Hepatocyte (in vitro differentiated cells): Measurements from ENCODE around the gene BNIP5. TPM values are rescaled to one million over a fixed set of nuclear protein-coding genes. Genes with fewer than 3 reads are reported as not detected.

ENCODE experiments used
- DNase-seq: peaks from one replicate; pipeline ENCODE4 v3.0.0-alpha.2; 2016; ENCODE audit warnings: low spot score
- H2AFZ ChIP-seq: fragments of 200-600 bp; sonication (generic); 2 replicates; pipeline ENCODE4 v1.6.0; 2016; ENCODE audit warnings: antibody characterized with exemption, mild to moderate bottlenecking
- H3K27ac ChIP-seq: fragments of 200-600 bp; sonication (generic); 2 replicates; pipeline ENCODE4 v1.5.1; 2016; ENCODE audit warnings: mild to moderate bottlenecking
- H3K27me3 ChIP-seq: fragments of 200-600 bp; sonication (generic); 2 replicates; pipeline ENCODE4 v1.6.1; 2016
- H3K36me3 ChIP-seq: fragments of 200-600 bp; sonication (generic); replicated peaks from 2 replicates; pipeline ENCODE4 v1.5.1; 2016; ENCODE audit warnings: low read depth; ENCODE audit not compliant: insufficient read depth
- H3K4me1 ChIP-seq: fragments of 200-600 bp; sonication (generic); 2 replicates; pipeline ENCODE4 v1.5.1; 2016; ENCODE audit warnings: mild to moderate bottlenecking, moderate library complexity; ENCODE audit not compliant: insufficient read depth
- H3K4me2 ChIP-seq: fragments of 200-600 bp; sonication (generic); 2 replicates; pipeline ENCODE4 v1.6.0; 2016
- H3K4me3 ChIP-seq: fragments of 200-600 bp; sonication (generic); 2 replicates; pipeline ENCODE4 v1.5.1; 2016; ENCODE audit warnings: mild to moderate bottlenecking
- H3K79me2 ChIP-seq: fragments of 200-600 bp; sonication (generic); 2 replicates; pipeline ENCODE4 v1.6.0; 2017; ENCODE audit warnings: mild to moderate bottlenecking
- H3K9me2 ChIP-seq: fragments of 200-600 bp; sonication (generic); replicated peaks from 2 replicates; pipeline ENCODE4 v1.6.0; 2017; ENCODE audit warnings: mild to moderate bottlenecking; ENCODE audit not compliant: insufficient read depth
- H3K9me3 ChIP-seq: fragments of 200-600 bp; sonication (generic); 2 replicates; pipeline ENCODE4 v1.5.1; 2016; ENCODE audit warnings: low read depth, mild to moderate bottlenecking
- H4K20me1 ChIP-seq: fragments of 200-600 bp; sonication (generic); 2 replicates; pipeline ENCODE4 v1.6.0; 2016; ENCODE audit warnings: mild to moderate bottlenecking; ENCODE audit not compliant: insufficient read depth, poor library complexity, severe bottlenecking
- EZH2 ChIP-seq: fragments of 200-600 bp; sonication (generic); IDR thresholded peaks from 2 replicates; pipeline ENCODE4 v1.6.1; 2016; ENCODE audit warnings: antibody characterized with exemption, mild to moderate bottlenecking, borderline replicate concordance
- EZH2phosphoT487 ChIP-seq: fragments of 200-600 bp; sonication (generic); IDR thresholded peaks from one replicate; pipeline ENCODE4 v1.6.1; 2018; ENCODE audit warnings: antibody characterized with exemption, mild to moderate bottlenecking, low read depth, moderate library complexity; ENCODE audit not compliant: unreplicated experiment, severe bottlenecking
- WGBS: methylation state at CpG from one replicate; pipeline ENCODE4 v1.1.6; 2016; ENCODE audit warnings: low lambda C conversion rate; ENCODE audit errors: missing lambda C conversion rate; 5-methylcytosine and 5-hydroxymethylcytosine counted together
- polyA plus RNA-seq: library from polyadenylated mRNA; unstranded; fragments of >200 nt; fragmentation: Nextera tagmentation; extraction: Ambion mirVana; gene quantifications from 2 replicates; pipeline ENCODE4 v1.2.1, GENCODE V29; 2016
- total RNA-seq: library from RNA; depleted of rRNA; stranded (reverse); fragments of >200 nt; gene quantifications from 2 replicates; pipeline ENCODE4 v1.2.3, GENCODE V29; 2014
- TF ChIP-seq, protein P1 (sequence below): fragments of 200-600 bp; sonication (generic); IDR thresholded peaks from 2 replicates; pipeline ENCODE4 v1.5.1; 2016; ENCODE audit warnings: antibody characterized with exemption, mild to moderate bottlenecking; ENCODE audit not compliant: poor library complexity

Gene BNIP5
- total and polyA plus RNA-seq, 2 experiments from 2014 or later = 28.1 to 29.1 TPM

DNA sequence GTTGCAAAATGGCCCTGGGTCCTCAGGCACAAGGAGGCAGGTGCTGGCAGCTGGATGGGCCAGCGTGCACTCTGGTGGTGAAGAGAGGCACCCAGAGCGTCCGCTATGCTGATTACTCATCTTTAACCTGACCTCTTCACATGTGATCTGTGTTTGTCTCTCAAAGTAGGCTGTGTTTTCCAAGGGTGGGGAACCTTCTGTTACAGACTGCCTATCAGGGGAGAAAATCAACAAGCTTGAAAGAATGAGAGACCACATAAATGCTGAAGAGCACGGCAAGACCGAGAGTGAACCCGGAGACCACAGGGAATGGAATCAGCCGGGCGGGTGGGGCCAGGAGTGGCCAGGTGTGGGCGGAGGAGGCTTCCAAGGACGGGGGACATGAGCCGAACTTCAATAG lies 16.2 kb downstream of the BNIP5 start:
- Histone ChIP-seq H3K9me2 (no peaks in the 10 kb centered on the region), H3K9me3 (no peaks in the 10 kb centered on the region), H2AFZ (no peak overlapping the region), H4K20me1 (no peaks in the 10 kb centered on the region), H3K4me3 (no peak overlapping the region), H3K4me2 (peak overlapping the region; percentile 25), H3K27me3 (no peaks in the 10 kb centered on the region), H3K36me3 (no peaks in the 10 kb centered on the region), H3K4me1 (peaks cover 13% of the 10 kb centered on the region), H3K79me2 (no peaks in the 10 kb centered on the region), H3K27ac (peak overlapping the region; percentile 87)
- peak; percentile 76 for DNase-seq
- WGBS = 56% methylated on average over 11 of the region's 11 CpGs
- TF ChIP-seq, protein P1, sequence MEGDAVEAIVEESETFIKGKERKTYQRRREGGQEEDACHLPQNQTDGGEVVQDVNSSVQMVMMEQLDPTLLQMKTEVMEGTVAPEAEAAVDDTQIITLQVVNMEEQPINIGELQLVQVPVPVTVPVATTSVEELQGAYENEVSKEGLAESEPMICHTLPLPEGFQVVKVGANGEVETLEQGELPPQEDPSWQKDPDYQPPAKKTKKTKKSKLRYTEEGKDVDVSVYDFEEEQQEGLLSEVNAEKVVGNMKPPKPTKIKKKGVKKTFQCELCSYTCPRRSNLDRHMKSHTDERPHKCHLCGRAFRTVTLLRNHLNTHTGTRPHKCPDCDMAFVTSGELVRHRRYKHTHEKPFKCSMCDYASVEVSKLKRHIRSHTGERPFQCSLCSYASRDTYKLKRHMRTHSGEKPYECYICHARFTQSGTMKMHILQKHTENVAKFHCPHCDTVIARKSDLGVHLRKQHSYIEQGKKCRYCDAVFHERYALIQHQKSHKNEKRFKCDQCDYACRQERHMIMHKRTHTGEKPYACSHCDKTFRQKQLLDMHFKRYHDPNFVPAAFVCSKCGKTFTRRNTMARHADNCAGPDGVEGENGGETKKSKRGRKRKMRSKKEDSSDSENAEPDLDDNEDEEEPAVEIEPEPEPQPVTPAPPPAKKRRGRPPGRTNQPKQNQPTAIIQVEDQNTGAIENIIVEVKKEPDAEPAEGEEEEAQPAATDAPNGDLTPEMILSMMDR = no peak
- TF ChIP-seq EZH2phosphoT487 (no peak), EZH2 (no peak)

DNA sequence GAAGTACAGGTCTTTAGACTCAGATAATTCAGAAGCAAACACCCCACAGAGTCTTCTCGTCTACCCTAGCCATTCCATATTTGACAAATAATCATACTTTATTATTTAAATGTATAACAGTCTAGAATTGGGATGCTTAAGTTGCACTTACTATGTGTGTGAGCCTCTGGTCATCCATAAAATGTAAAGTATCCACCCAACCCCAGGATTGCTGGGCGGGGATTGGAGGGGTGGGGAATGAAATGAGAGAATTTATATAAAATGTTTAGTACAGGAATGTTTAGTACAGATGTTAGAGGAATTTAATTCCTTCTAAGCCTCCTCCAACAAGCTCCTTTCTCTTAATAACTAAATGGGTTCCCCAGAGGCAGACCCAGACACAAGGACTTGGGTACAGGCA lies 16.9 kb downstream of the BNIP5 start:
- H3K9me2 ChIP-seq = no peaks in the 10 kb centered on the region
- no peak overlapping the region for H3K4me2 ChIP-seq
- 70% methylated on average over 2 of the region's 2 CpGs for whole genome bisulfite sequencing
- TF ChIP-seq EZH2 (no peak), EZH2phosphoT487 (no peak)
- TF ChIP-seq, protein P1 = no peak
- no peak overlapping the region for H3K4me3 ChIP-seq
- no peak for DNase-seq
- no peaks in the 10 kb centered on the region for H3K36me3 ChIP-seq
- peaks cover 13% of the 10 kb centered on the region for H3K4me1 ChIP-seq
- peak overlapping the region; percentile 87 for H3K27ac ChIP-seq
- H4K20me1 ChIP-seq = no peaks in the 10 kb centered on the region
- H3K27me3 ChIP-seq = no peaks in the 10 kb centered on the region
- no peak overlapping the region for H2AFZ ChIP-seq
- H3K79me2 ChIP-seq = no peaks in the 10 kb centered on the region
- no peaks in the 10 kb centered on the region for H3K9me3 ChIP-seq

DNA sequence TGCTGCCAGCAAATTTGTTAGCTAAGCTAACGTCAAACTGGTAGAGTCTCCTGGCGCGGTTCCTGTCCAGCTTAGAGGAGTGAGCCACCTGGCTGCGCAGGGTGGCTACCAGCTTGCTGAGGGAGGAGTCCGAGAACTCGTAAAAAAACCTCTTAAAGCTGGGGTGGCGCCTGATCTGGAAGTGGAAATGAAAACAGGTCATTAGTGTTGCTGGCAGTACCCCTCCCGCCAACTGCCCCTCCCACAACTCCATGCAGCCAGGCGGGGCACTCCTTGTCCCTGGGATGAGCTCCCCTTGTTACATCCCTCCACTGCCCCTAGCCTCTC lies 17.3 kb downstream of the BNIP5 start:
- WGBS = 83% methylated on average over 9 of the region's 9 CpGs
- peak; percentile 44 for DNase-seq
- no peak overlapping the region for H2AFZ ChIP-seq
- H3K4me2 ChIP-seq = no peak overlapping the region
- no peaks in the 10 kb centered on the region for H3K9me2 ChIP-seq
- no peak overlapping the region for H3K4me3 ChIP-seq
- H3K27ac ChIP-seq = peak overlapping the region; percentile 38
- TF ChIP-seq EZH2 (no peak), EZH2phosphoT487 (no peak)
- TF ChIP-seq, protein P1 = no peak
- H3K4me1 ChIP-seq = peaks cover 13% of the 10 kb centered on the region
- H3K9me3 ChIP-seq = no peaks in the 10 kb centered on the region
- no peaks in the 10 kb centered on the region for H3K27me3 ChIP-seq
- no peaks in the 10 kb centered on the region for H3K36me3 ChIP-seq
- no peaks in the 10 kb centered on the region for H3K79me2 ChIP-seq
- no peaks in the 10 kb centered on the region for H4K20me1 ChIP-seq
